GM21360 (cell line): ENCODE results near the gene AGBL3.

Source experiments
- ATAC-seq: cut with Tn5 transposase; IDR thresholded peaks from one replicate; pipeline ENCODE4 v1.9.1; 2021; ENCODE audit warnings: mild to moderate bottlenecking, moderate library complexity; ENCODE audit not compliant: unreplicated experiment

AGBL3 gene

GRCh38 chr7:135143885-135144668, 157.8 kb downstream of the AGBL3 start:
- no peak for ATAC-seq

- ATAC-seq, result peak; percentile 2
Measured at GRCh38 chr7:135147341-135147898, 161.1 kb downstream of the AGBL3 start.

GRCh38 chr7:135147899-135148721, 161.8 kb downstream of the AGBL3 start, which contains the start of gene TMEM140:
Gene TMEM140, plus strand, starts transcription at chr7:135148072. Its CDS starts 16,370 bp downstream, at chr7:135164442.
- peak; percentile 69 for ATAC-seq

GRCh38 chr7:135150072-135150782, 163.9 kb downstream of the AGBL3 start:
- ATAC-seq, result no peak

- no peak for ATAC-seq
Measured at GRCh38 chr7:135151132-135151531, 164.8 kb downstream of the AGBL3 start.

- no peak for ATAC-seq
Measured at GRCh38 chr7:135151533-135151932, 165.2 kb downstream of the AGBL3 start.

- ATAC-seq, result no peak
Measured at GRCh38 chr7:135152442-135152841, 166.1 kb downstream of the AGBL3 start.

- ATAC-seq, result no peak
Measured at GRCh38 chr7:135154734-135155133, 168.4 kb downstream of the AGBL3 start.

GRCh38 chr7:135156290-135156689, 170.0 kb downstream of the AGBL3 start:
- ATAC-seq, result no peak

GRCh38 chr7:135158141-135158655, 171.9 kb downstream of the AGBL3 start:
- ATAC-seq, result no peak

- no peak for ATAC-seq
Measured at GRCh38 chr7:135158874-135159273, 172.6 kb downstream of the AGBL3 start.

- ATAC-seq, result no peak
Measured at GRCh38 chr7:135159359-135160085, 173.2 kb downstream of the AGBL3 start.

- no peak for ATAC-seq
Measured at GRCh38 chr7:135160098-135160857, 174.0 kb downstream of the AGBL3 start.

- no peak for ATAC-seq
Measured at GRCh38 chr7:135160858-135161653, 174.7 kb downstream of the AGBL3 start.

GRCh38 chr7:135161669-135162068, 175.4 kb downstream of the AGBL3 start:
- no peak for ATAC-seq

GRCh38 chr7:135162382-135163001, 176.2 kb downstream of the AGBL3 start:
- ATAC-seq, result no peak

- no peak for ATAC-seq
Measured at GRCh38 chr7:135164357-135165061, 178.2 kb downstream of the AGBL3 start.
